GM19467 (cell line): ENCODE measurements around the gene TFCP2L1.

Experiments used
- ATAC-seq: cut with Tn5 transposase; IDR thresholded peaks from one replicate; pipeline ENCODE4 v1.9.1; 2021; ENCODE audit warnings: mild to moderate bottlenecking, moderate library complexity; ENCODE audit not compliant: unreplicated experiment

Gene TFCP2L1

GRCh38 chr2:121297217-121297830 is 12.3 kb upstream of the TFCP2L1 start:
- ATAC-seq, result no peak

- ATAC-seq, result no peak
Measured at GRCh38 chr2:121295911-121296650, 11.1 kb upstream of the TFCP2L1 start.

- no peak for ATAC-seq
Measured at GRCh38 chr2:121294881-121295840, 10.2 kb upstream of the TFCP2L1 start.

GRCh38 chr2:121293450-121294325 is 8.7 kb upstream of the TFCP2L1 start:
- ATAC-seq, result no peak

- ATAC-seq, result no peak
Measured at GRCh38 chr2:121291251-121291580, 6.2 kb upstream of the TFCP2L1 start.

- no peak for ATAC-seq
Measured at GRCh38 chr2:121289271-121289670, 4.3 kb upstream of the TFCP2L1 start.

GRCh38 chr2:121288454-121289231 is 3.6 kb upstream of the TFCP2L1 start:
- ATAC-seq, result no peak

GRCh38 chr2:121287956-121288355 is 3.0 kb upstream of the TFCP2L1 start:
- ATAC-seq, result no peak

- no peak for ATAC-seq
Measured at GRCh38 chr2:121287146-121287798, 2.3 kb upstream of the TFCP2L1 start.

- ATAC-seq, result no peak
Measured at GRCh38 chr2:121286506-121286905, 1.5 kb upstream of the TFCP2L1 start.

- ATAC-seq, result no peak
Measured at GRCh38 chr2:121285926-121286325, 924 bp upstream of the TFCP2L1 start.

GRCh38 chr2:121283670-121284462 is 1.1 kb downstream of the TFCP2L1 start:
- ATAC-seq, result no peak

GRCh38 chr2:121282800-121283385 is 2.1 kb downstream of the TFCP2L1 start:
- ATAC-seq, result no peak

- ATAC-seq, result no peak
Measured at GRCh38 chr2:121281694-121282093, 3.3 kb downstream of the TFCP2L1 start.

GRCh38 chr2:121281107-121281506 is 3.9 kb downstream of the TFCP2L1 start:
- no peak for ATAC-seq

- no peak for ATAC-seq
Measured at GRCh38 chr2:121279476-121280220, 5.4 kb downstream of the TFCP2L1 start.

- no peak for ATAC-seq
Measured at GRCh38 chr2:121276341-121276740, 8.7 kb downstream of the TFCP2L1 start.
